ENCODE results near the gene RHBDD1. TPM values are rescaled to one million over a fixed set of nuclear protein-coding genes. Genes with fewer than 3 reads are reported as not detected.

The RHBDD1 gene
- total and polyA plus RNA-seq, 11 donors, result 4.7 to 44.5 (median 32.6) TPM

GRCh38 chr2:226795281-226796011 is 40.4 kb upstream of the RHBDD1 start:
- DNase-seq (peak; percentile 26 to 62 (median 44)), ATAC-seq (peak in 2 of 4 donors; percentile 2 to 8)
- Histone ChIP-seq H3K36me3 (peaks cover 0 to 9% (median 0%) of the 10 kb centered on the region in 9 donors), H3K27ac (peak overlapping the region; percentile 62 to 98 (median 94)), H3K4me3 (peak overlapping the region in 11 of 12 donors; percentile 15 to 97 (median 83)), H3K9me3 (no peaks in the 10 kb centered on the region), H3K27me3 (peaks cover 0 to 16% (median 0%) of the 10 kb centered on the region in 9 donors), H3K4me1 (peaks cover 0 to 83% (median 46%) of the 10 kb centered on the region in 12 donors)
- WGBS, 4 donors, result 34 to 58% (median 57%) methylated on average over 9 to 26 of the region's 26 CpGs
- TF ChIP-seq CTCF (IDR thresholded peaks at IDR 0.05), result peak in 4 of 12 donors; percentile 8 to 32 (median 20)
- TF ChIP-seq POLR2A (IDR thresholded peaks at IDR 0.05), result peak in 1 of 2 donors; percentile 27
- intact Hi-C loops (cut with DNase I), result loop anchor here (2.0 to 10.0 kb wide), 21 partner anchors 53 to 908 kb away; no protein-coding TSS in a partner anchor

DNA sequence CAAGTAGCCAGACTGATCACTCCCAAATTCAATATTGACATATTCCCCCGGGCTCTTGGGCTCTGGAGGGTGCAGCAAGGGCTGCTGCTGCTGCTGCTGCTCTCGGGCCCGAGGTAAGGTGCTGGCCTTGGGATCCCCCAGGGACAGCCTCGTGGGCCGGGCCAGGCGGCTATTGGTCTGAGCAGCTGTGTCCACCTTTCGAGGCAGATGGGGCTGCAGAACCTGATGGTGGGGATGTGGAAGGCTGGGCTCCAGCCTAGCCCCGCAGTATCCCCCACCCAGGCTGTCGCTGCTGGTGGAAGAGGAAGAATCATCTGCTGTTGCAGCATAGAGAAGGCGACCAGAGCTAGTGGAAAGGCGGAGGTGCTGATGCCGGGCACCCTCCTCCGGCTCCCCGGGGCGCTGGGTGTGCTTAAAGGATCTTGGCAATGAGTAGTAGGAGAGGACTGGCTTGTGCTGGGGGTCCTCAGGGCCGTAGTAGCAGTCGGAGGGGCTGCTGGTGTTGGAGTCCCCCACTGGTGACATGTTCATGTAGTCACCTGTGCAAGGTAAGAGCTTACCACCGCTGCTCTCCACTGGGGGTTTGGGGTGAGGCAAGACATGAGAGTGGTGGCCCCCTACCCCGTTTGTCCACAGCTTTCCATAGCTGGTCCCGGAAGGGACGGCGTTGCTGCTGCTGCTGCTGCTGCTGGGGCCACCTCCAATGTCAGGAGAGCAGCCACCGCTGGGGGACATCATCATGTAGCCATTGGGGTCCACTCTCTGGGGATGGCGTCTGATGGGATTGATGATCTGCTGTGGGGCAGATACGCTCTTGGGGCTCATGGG is 39.6 kb upstream of the RHBDD1 start:
- Histone ChIP-seq H3K36me3 (peaks cover 0 to 9% (median 0%) of the 10 kb centered on the region in 9 donors), H3K4me1 (peaks cover 0 to 81% (median 42%) of the 10 kb centered on the region in 12 donors), H3K27me3 (peaks cover 0 to 22% (median 0%) of the 10 kb centered on the region in 9 donors), H3K9me3 (no peaks in the 10 kb centered on the region), H3K4me3 (peak overlapping the region in 11 of 12 donors; percentile 9 to 97 (median 83)), H3K27ac (peak overlapping the region; percentile 28 to 98 (median 94))
- intact Hi-C loops (cut with DNase I), result loop anchor here (2.0 to 10.0 kb wide), 21 partner anchors 54 to 909 kb away; no protein-coding TSS in a partner anchor
- ATAC-seq, result no peak
- no peak for TF ChIP-seq POLR2A (IDR thresholded peaks at IDR 0.05)
- WGBS, 4 donors, result 66 to 77% (median 73%) methylated on average over 20 to 25 of the region's 25 CpGs
- DNase-seq, result peak in 1 of 5 donors; percentile 25

DNA sequence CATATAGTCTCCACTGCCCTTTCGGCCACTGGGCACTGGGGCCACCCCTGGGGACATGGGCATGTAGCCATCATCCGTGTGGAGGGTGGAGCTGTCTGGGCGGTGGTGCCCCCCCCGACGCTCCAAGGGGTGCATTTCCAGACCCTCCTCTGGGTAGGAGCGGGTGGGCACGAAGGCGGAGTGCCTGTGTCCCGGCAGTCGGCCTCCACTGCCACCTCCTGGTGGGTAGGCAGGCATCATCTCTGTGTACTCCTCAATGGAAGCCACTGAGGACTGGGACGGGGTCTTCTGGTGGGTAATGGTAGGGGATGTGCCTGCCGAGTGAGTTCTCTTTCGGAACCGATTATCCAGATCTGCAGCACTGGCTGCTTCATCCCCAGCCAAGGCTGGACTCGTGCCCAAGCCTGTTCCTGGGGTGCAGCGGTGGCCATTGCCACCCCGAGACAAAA is 39.0 kb upstream of the RHBDD1 start:
- Histone ChIP-seq H3K27ac (peak overlapping the region in 11 of 12 donors; percentile 28 to 98 (median 94)), H3K9me3 (no peaks in the 10 kb centered on the region), H3K36me3 (peaks cover 0 to 9% (median 0%) of the 10 kb centered on the region in 9 donors), H3K4me3 (peak overlapping the region in 11 of 12 donors; percentile 45 to 97 (median 83)), H3K27me3 (peaks cover 0 to 26% (median 0%) of the 10 kb centered on the region in 9 donors), H3K4me1 (peaks cover 0 to 79% (median 48%) of the 10 kb centered on the region in 12 donors)
- ATAC-seq, result peak; percentile 25 to 38 (median 33)
- 50 to 68% (median 65%) methylated on average over 9 to 17 of the region's 17 CpGs for WGBS, 4 donors
- TF ChIP-seq CTCF (IDR thresholded peaks at IDR 0.05), result peak; percentile 43 to 74 (median 64)
- no peak for TF ChIP-seq POLR2A (IDR thresholded peaks at IDR 0.05)
- intact Hi-C loops (cut with DNase I), result loop anchor here (2.0 to 10.0 kb wide), 21 partner anchors 55 to 910 kb away; no protein-coding TSS in a partner anchor
- peak; percentile 43 to 69 (median 53) for DNase-seq

GRCh38 chr2:226797289-226797988 is 38.4 kb upstream of the RHBDD1 start:
- Histone ChIP-seq H3K27me3 (peaks cover 0 to 26% (median 0%) of the 10 kb centered on the region in 9 donors), H3K4me1 (peaks cover 0 to 79% (median 45%) of the 10 kb centered on the region in 12 donors), H3K9me3 (no peaks in the 10 kb centered on the region), H3K27ac (peak overlapping the region in 10 of 12 donors; percentile 22 to 98 (median 94)), H3K36me3 (peaks cover 0 to 9% (median 0%) of the 10 kb centered on the region in 9 donors), H3K4me3 (peak overlapping the region; percentile 2 to 97 (median 80))
- TF ChIP-seq CTCF (IDR thresholded peaks at IDR 0.05), result no peak
- TF ChIP-seq POLR2A (IDR thresholded peaks at IDR 0.05), result no peak
- 79 to 88% (median 83%) methylated on average over 32 to 50 of the region's 50 CpGs for WGBS, 4 donors
- DNase-seq (peak in 4 of 5 donors; percentile 40 to 74 (median 55)), ATAC-seq (no peak)
- intact Hi-C loops (cut with DNase I), result loop anchor here (2.0 to 10.0 kb wide), 21 partner anchors 55 to 910 kb away; no protein-coding TSS in a partner anchor

Measured in heart left ventricle (tissue), 16 donors.